Measurements from ENCODE around the gene GON7.
"Not testable (repeated sequence)": the region's sequence is repeated elsewhere in the genome, so short reads cannot be mapped to it uniquely, and the experiment has no call there.

- not testable (repeated sequence) for TF ChIP-seq EZH2, CTCF, EZH2phosphoT487 (IDR thresholded peaks at IDR 0.05)
Measured at GRCh38 chr14:93158349-93158748, 48.5 kb downstream of the GON7 start.
